ENCODE results near the gene RREB1. TPM values are rescaled to one million over a fixed set of nuclear protein-coding genes. Genes with fewer than 3 reads are reported as not detected.

RREB1 gene
- polyA plus RNA-seq, 1 donor from 2014 or later: not detected

DNA sequence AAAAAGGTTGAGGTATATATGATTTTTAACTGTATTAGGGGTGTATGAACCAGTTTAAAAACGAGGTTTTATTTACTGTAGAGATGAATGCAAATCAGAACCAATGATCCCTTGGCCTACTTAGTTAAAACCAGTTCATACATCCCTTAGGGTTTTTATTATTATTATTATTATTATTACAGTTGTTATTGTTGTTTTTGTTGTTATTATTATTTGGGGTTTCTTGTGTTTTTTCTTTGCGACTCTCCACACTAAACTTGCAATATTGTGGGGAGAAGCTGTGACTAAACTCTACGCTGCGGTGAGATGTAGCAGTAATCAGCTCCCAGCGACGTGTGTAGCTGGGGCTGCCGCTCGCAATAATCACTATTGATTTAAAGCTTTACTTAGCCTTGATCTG is 143.1 kb downstream of the RREB1 start:
- Histone ChIP-seq H3K36me3 (ENCODE audit: insufficient read depth, low read length) (no peaks in the 10 kb centered on the region), H3K4me3 (ENCODE audit: low read length) (no peak overlapping the region), H3K27ac (ENCODE audit: low read length) (no peak overlapping the region), H3K9me3 (ENCODE audit: low read length) (no peaks in the 10 kb centered on the region), H3K4me2 (ENCODE audit: low read length) (no peak overlapping the region), H3K27me3 (ENCODE audit: insufficient read depth, low read depth, low read length) (no peaks in the 10 kb centered on the region), H3K79me2 (replicated peaks; ENCODE audit: insufficient read depth, low read length) (no peaks in the 10 kb centered on the region), H3F3A (ENCODE audit: insufficient read depth, low read length, poor library complexity, severe bottlenecking) (no peaks in the 10 kb centered on the region), H4K20me1 (ENCODE audit: insufficient read depth) (no peaks in the 10 kb centered on the region), H3K9ac (ENCODE audit: low read length) (no peak overlapping the region), H2AFZ (ENCODE audit: low read depth, low read length) (no peak overlapping the region), H3K9me2 (ENCODE audit: insufficient read depth, low read length) (no peaks in the 10 kb centered on the region)
- no peak for TF ChIP-seq POLR2AphosphoS5 (IDR thresholded peaks at IDR 0.05)
- TF ChIP-seq TAF1 (IDR thresholded peaks at IDR 0.05; ENCODE audit: low read depth): no peak
- no peak for TF ChIP-seq MXI1 (conservative IDR thresholded peaks at IDR 0.05; ENCODE audit: poor library complexity, severe bottlenecking)
- no peak for TF ChIP-seq EP300 (conservative IDR thresholded peaks at IDR 0.05; ENCODE audit: poor library complexity, severe bottlenecking)
- TF ChIP-seq RAD21 (conservative IDR thresholded peaks at IDR 0.05): no peak
- TF ChIP-seq EZH2 (IDR thresholded peaks at IDR 0.05; ENCODE audit: borderline replicate concordance, insufficient read depth, low read length, poor library complexity, severe bottlenecking): no peak

GRCh38 chr6:7251646-7252260 is 144.0 kb downstream of the RREB1 start:
- no peaks in the 10 kb centered on the region for H3K9me2 ChIP-seq (ENCODE audit: insufficient read depth, low read length)
- H3K27ac ChIP-seq (ENCODE audit: low read length): no peak overlapping the region
- no peak overlapping the region for H2AFZ ChIP-seq (ENCODE audit: low read depth, low read length)
- H3K36me3 ChIP-seq (ENCODE audit: insufficient read depth, low read length): no peaks in the 10 kb centered on the region
- H3K9ac ChIP-seq (ENCODE audit: low read length): no peak overlapping the region
- H3K27me3 ChIP-seq (ENCODE audit: insufficient read depth, low read depth, low read length): no peaks in the 10 kb centered on the region
- TF ChIP-seq EZH2 (IDR thresholded peaks at IDR 0.05; ENCODE audit: borderline replicate concordance, insufficient read depth, low read length, poor library complexity, severe bottlenecking) (no peak), EP300 (conservative IDR thresholded peaks at IDR 0.05; ENCODE audit: poor library complexity, severe bottlenecking) (no peak), TAF1 (IDR thresholded peaks at IDR 0.05; ENCODE audit: low read depth) (no peak), MXI1 (conservative IDR thresholded peaks at IDR 0.05; ENCODE audit: poor library complexity, severe bottlenecking) (no peak), SMC3 (conservative IDR thresholded peaks at IDR 0.05; ENCODE audit: poor library complexity) (no peak), POLR2AphosphoS5 (IDR thresholded peaks at IDR 0.05) (no peak), RAD21 (conservative IDR thresholded peaks at IDR 0.05) (no peak)
- no peaks in the 10 kb centered on the region for H3F3A ChIP-seq (ENCODE audit: insufficient read depth, low read length, poor library complexity, severe bottlenecking)
- H3K9me3 ChIP-seq (ENCODE audit: low read length): no peaks in the 10 kb centered on the region
- no peaks in the 10 kb centered on the region for H3K79me2 ChIP-seq (replicated peaks; ENCODE audit: insufficient read depth, low read length)
- H3K4me3 ChIP-seq (ENCODE audit: low read length): no peak overlapping the region
- H4K20me1 ChIP-seq (ENCODE audit: insufficient read depth): no peaks in the 10 kb centered on the region
- H3K4me2 ChIP-seq (ENCODE audit: low read length): no peak overlapping the region

- no peaks in the 10 kb centered on the region for H3F3A ChIP-seq (ENCODE audit: insufficient read depth, low read length, poor library complexity, severe bottlenecking)
Observed at GRCh38 chr6:7252390-7252789, 144.6 kb downstream of the RREB1 start.

More at GRCh38 chr6:7252390-7252789, 144.6 kb downstream of the RREB1 start:
- TF ChIP-seq MXI1 (conservative IDR thresholded peaks at IDR 0.05; ENCODE audit: poor library complexity, severe bottlenecking): no peak
- TF ChIP-seq TAF1 (IDR thresholded peaks at IDR 0.05; ENCODE audit: low read depth): no peak
- TF ChIP-seq POLR2AphosphoS5 (IDR thresholded peaks at IDR 0.05): no peak
- no peak for TF ChIP-seq EP300 (conservative IDR thresholded peaks at IDR 0.05; ENCODE audit: poor library complexity, severe bottlenecking)
- TF ChIP-seq CTCF (IDR thresholded peaks at IDR 0.05; ENCODE audit: poor library complexity, severe bottlenecking): no peak
- no peak for TF ChIP-seq SMC3 (conservative IDR thresholded peaks at IDR 0.05; ENCODE audit: poor library complexity)
- TF ChIP-seq EZH2 (IDR thresholded peaks at IDR 0.05; ENCODE audit: borderline replicate concordance, insufficient read depth, low read length, poor library complexity, severe bottlenecking): no peak
- TF ChIP-seq REST (IDR thresholded peaks at IDR 0.05; ENCODE audit: borderline replicate concordance): no peak
- no peak for TF ChIP-seq RAD21 (conservative IDR thresholded peaks at IDR 0.05)
- H3K36me3 ChIP-seq (ENCODE audit: insufficient read depth, low read length): no peaks in the 10 kb centered on the region
- no peaks in the 10 kb centered on the region for H3K79me2 ChIP-seq (replicated peaks; ENCODE audit: insufficient read depth, low read length)
- no peaks in the 10 kb centered on the region for H3K9me2 ChIP-seq (ENCODE audit: insufficient read depth, low read length)
- H3K27ac ChIP-seq (ENCODE audit: low read length): no peak overlapping the region
- H4K20me1 ChIP-seq (ENCODE audit: insufficient read depth): no peaks in the 10 kb centered on the region
- no peak overlapping the region for H2AFZ ChIP-seq (ENCODE audit: low read depth, low read length)
- no peak overlapping the region for H3K4me2 ChIP-seq (ENCODE audit: low read length)
- no peaks in the 10 kb centered on the region for H3K9me3 ChIP-seq (ENCODE audit: low read length)
- H3K4me3 ChIP-seq (ENCODE audit: low read length): no peak overlapping the region
- H3K27me3 ChIP-seq (ENCODE audit: insufficient read depth, low read depth, low read length): no peaks in the 10 kb centered on the region
- H3K9ac ChIP-seq (ENCODE audit: low read length): no peak overlapping the region
